ENCODE results near the gene CADPS2.

DNA sequence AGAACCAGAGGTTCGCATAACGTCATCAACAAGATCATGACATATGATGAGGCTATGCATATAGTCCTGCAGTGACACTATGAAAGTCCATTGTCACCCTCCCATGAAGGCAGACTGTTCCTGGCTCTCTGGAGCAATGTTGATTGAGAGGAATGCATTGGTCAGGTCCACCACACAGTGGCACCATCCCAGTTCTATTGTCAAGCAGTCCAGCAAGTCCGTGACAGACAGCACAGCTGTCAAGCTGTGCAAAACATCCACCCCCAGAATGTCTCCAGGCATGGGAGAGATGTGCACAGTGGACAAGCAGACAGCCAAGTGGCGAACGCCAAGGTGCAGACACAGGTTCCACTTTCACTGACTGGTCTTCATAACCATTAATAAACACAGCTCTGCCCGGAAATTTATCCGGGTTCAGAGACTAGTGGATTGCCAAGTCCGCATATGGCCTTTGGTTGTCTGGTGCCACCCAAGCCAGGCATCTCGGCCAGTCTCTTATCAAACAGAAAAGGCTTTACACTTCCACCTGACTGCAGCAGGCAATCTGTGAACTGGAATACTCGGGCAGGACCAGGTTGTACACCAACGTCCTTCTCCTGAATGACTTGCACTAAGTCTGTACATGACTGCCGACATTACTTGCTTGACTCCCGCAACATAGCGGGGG lies 194.6 kb downstream of the CADPS2 start:
- TF ChIP-seq, protein P1, sequence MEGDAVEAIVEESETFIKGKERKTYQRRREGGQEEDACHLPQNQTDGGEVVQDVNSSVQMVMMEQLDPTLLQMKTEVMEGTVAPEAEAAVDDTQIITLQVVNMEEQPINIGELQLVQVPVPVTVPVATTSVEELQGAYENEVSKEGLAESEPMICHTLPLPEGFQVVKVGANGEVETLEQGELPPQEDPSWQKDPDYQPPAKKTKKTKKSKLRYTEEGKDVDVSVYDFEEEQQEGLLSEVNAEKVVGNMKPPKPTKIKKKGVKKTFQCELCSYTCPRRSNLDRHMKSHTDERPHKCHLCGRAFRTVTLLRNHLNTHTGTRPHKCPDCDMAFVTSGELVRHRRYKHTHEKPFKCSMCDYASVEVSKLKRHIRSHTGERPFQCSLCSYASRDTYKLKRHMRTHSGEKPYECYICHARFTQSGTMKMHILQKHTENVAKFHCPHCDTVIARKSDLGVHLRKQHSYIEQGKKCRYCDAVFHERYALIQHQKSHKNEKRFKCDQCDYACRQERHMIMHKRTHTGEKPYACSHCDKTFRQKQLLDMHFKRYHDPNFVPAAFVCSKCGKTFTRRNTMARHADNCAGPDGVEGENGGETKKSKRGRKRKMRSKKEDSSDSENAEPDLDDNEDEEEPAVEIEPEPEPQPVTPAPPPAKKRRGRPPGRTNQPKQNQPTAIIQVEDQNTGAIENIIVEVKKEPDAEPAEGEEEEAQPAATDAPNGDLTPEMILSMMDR (conservative IDR thresholded peaks at IDR 0.05; ENCODE audit: low read depth, low read length): no peak
- no peak for TF ChIP-seq POLR2A (IDR thresholded peaks at IDR 0.05; ENCODE audit: low read depth, low read length)
- no peak for TF ChIP-seq RFX5 (IDR thresholded peaks at IDR 0.05; ENCODE audit: low read depth, low read length)
- TF ChIP-seq RAD21 (IDR thresholded peaks at IDR 0.05; ENCODE audit: low read length): no peak
- no peak for TF ChIP-seq CHD1 (IDR thresholded peaks at IDR 0.05; ENCODE audit: low read depth, low read length)
- no peak for TF ChIP-seq SMC3 (IDR thresholded peaks at IDR 0.05; ENCODE audit: low read depth, low read length)
- TF ChIP-seq, protein P2, sequence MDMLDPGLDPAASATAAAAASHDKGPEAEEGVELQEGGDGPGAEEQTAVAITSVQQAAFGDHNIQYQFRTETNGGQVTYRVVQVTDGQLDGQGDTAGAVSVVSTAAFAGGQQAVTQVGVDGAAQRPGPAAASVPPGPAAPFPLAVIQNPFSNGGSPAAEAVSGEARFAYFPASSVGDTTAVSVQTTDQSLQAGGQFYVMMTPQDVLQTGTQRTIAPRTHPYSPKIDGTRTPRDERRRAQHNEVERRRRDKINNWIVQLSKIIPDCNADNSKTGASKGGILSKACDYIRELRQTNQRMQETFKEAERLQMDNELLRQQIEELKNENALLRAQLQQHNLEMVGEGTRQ (IDR thresholded peaks at IDR 0.05; ENCODE audit: low read depth, low read length): no peak
- TF ChIP-seq MXI1 (IDR thresholded peaks at IDR 0.05; ENCODE audit: borderline replicate concordance, low read depth, low read length): no peak
- no peak for TF ChIP-seq BHLHE40 (IDR thresholded peaks at IDR 0.05; ENCODE audit: low read depth, low read length)
